ENCODE results near the gene NEK11. TPM values are rescaled to one million over a fixed set of nuclear protein-coding genes. Genes with fewer than 3 reads are reported as not detected.

The NEK11 gene
- total RNA-seq, 6 experiments from 2014 or later: 0.25 to 1.1 (median 0.88) TPM

DNA sequence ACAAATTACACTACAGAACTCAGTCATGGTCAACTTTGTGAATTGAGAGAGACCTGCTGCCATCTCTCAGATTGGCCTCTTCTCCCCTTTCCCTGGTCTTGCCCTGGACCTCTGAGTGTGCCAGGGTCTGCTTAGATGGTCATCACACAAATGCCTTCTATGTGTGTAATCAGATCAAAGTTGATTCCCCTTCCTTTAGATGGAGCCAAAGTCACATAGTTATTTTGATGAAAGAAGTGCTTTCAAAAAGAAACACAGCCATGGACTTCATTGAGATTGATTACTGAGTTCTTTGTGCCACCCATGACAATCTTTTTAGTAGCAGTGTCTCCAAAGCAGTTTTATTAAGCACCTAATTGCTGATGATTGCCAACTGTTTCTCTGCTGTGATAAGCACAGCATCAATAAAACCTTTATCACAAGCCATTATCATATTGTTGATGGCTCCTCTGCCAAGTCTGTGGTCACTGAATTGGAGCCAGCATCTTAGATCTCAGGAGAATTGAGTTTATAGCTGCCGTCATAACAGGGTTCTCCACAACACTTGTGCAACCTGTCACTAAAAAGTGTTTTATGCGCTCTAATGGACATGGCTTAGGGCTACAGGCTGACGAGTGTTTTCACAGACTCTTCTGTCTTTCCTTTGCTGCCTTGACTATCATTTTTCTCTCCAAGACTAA lies 205.2 kb downstream of the NEK11 start:
- intact Hi-C loops (cut with DNase I): no loop called here
- no peaks in the 10 kb centered on the region for H3K4me1 ChIP-seq
- TF ChIP-seq, protein P1, sequence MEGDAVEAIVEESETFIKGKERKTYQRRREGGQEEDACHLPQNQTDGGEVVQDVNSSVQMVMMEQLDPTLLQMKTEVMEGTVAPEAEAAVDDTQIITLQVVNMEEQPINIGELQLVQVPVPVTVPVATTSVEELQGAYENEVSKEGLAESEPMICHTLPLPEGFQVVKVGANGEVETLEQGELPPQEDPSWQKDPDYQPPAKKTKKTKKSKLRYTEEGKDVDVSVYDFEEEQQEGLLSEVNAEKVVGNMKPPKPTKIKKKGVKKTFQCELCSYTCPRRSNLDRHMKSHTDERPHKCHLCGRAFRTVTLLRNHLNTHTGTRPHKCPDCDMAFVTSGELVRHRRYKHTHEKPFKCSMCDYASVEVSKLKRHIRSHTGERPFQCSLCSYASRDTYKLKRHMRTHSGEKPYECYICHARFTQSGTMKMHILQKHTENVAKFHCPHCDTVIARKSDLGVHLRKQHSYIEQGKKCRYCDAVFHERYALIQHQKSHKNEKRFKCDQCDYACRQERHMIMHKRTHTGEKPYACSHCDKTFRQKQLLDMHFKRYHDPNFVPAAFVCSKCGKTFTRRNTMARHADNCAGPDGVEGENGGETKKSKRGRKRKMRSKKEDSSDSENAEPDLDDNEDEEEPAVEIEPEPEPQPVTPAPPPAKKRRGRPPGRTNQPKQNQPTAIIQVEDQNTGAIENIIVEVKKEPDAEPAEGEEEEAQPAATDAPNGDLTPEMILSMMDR (IDR thresholded peaks at IDR 0.05): no peak
- no peak for TF ChIP-seq POLR2A (IDR thresholded peaks at IDR 0.05)
- H3K9me3 ChIP-seq: no peaks in the 10 kb centered on the region
- no peaks in the 10 kb centered on the region for H3K36me3 ChIP-seq
- H3K27ac ChIP-seq: no peak overlapping the region
- ATAC-seq (no peak), DNase-seq (no peak)
- no peak overlapping the region for H3K4me3 ChIP-seq
- WGBS (ENCODE audit: insufficient coverage, low coverage, low lambda C conversion rate, missing lambda C conversion rate): 75% methylated on average over 3 of the region's 3 CpGs
- no peaks in the 10 kb centered on the region for H3K27me3 ChIP-seq

DNA sequence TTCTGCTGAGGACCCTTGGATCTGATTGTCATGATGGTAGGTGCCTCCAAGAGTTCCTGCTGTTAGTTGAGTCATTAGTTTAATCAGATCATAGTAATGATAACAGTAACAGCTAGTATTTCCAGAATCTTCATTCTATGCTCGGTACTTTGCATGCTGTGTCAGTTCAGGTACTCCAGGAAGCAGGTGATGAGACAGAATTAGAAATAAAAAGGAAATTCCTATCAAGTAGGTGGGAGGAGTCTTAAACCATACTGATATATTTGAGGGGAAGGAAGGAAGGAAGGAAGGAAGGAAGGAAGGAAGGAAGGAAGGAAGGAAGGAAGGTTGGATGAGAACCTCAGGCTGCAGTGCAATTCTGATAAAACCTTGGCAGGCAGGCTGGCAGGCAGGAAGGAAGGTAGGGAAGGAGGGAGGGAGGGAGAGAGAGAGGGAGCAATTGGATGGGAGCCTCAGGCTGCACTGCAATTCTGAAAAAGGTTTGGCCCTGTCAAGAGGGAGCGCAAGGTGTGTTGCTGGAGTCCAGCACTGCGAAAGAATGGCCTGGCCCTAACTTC lies 206.1 kb downstream of the NEK11 start:
- intact Hi-C loops (cut with DNase I): no loop called here
- Histone ChIP-seq H3K4me1 (no peaks in the 10 kb centered on the region), H3K36me3 (no peaks in the 10 kb centered on the region), H3K4me3 (no peak overlapping the region), H3K9me3 (no peaks in the 10 kb centered on the region), H3K27ac (no peak overlapping the region), H3K27me3 (no peaks in the 10 kb centered on the region)
- no peak for ATAC-seq
- DNase-seq: no peak
- 97% methylated on average over 3 of the region's 3 CpGs for WGBS (ENCODE audit: insufficient coverage, low coverage, low lambda C conversion rate, missing lambda C conversion rate)
- no peak for TF ChIP-seq POLR2A (IDR thresholded peaks at IDR 0.05)
- TF ChIP-seq, protein P1 (IDR thresholded peaks at IDR 0.05): no peak

DNA sequence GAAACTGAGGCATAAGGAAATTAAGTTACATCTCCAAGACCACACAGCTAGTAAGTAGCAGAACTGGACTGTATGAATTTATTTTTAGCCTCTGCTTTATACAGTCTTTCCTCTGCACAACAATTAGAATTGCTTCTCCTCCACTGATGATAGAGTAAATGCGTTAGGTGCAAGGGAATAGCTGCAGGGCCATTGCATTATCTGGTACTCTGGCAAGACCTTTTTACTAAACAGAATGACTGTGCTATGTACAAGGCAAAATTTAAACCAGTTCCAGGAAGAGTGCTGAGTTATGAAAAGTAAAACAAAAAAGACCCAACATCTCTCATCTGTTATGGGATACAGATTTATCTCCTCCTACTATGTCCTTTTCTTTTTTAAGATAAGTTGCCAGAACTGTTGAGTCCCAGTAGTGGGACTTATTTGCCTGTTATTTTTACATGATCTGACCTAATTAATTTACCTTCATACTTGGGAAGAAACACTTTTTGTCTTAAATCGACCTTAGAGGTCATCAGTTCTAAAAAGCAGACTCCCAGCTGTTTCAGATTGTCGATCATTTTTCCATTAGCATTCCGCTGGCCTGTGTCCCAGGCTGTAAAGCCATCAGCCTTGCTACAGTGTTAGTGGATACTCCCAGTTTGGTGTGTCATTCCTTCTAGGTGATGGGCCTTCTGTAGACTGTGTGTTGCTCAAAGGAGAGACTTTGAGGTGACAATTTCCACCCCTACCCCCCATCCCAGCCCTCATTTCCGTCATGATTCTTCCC lies 207.4 kb downstream of the NEK11 start:
- H3K27me3 ChIP-seq: no peaks in the 10 kb centered on the region
- 83% methylated on average over 5 of the region's 5 CpGs for WGBS (ENCODE audit: insufficient coverage, low coverage, low lambda C conversion rate, missing lambda C conversion rate)
- no peak overlapping the region for H3K27ac ChIP-seq
- no peaks in the 10 kb centered on the region for H3K4me1 ChIP-seq
- H3K4me3 ChIP-seq: no peak overlapping the region
- ATAC-seq (no peak), DNase-seq (no peak)
- H3K9me3 ChIP-seq: no peaks in the 10 kb centered on the region
- no peak for TF ChIP-seq POLR2A (IDR thresholded peaks at IDR 0.05)
- TF ChIP-seq, protein P1 (IDR thresholded peaks at IDR 0.05): no peak
- intact Hi-C loops (cut with DNase I): no loop called here
- no peaks in the 10 kb centered on the region for H3K36me3 ChIP-seq

DNA sequence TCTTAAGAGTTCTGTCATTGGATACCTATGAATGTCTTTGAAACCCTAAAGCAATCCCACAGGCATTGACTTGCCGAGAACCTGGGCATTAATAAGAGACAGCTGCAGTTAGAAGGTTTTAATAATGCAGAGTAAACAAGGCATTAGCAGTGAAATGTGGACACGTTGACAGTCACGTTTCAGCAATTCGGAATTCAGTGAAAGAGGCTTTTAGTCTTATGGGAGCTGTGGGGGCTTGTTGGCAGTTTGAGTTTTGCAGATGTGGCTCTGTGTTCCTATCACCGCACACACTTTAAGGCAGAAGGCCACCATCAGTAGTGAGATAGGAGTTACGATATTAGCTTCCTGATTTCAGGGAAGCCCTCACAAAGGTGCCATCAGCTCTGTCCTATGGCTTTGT lies 209.7 kb downstream of the NEK11 start:
- no peak for DNase-seq
- Histone ChIP-seq H3K27me3 (no peaks in the 10 kb centered on the region), H3K36me3 (no peaks in the 10 kb centered on the region), H3K4me3 (no peak overlapping the region), H3K4me1 (no peaks in the 10 kb centered on the region), H3K9me3 (no peaks in the 10 kb centered on the region), H3K27ac (no peak overlapping the region)
- WGBS (ENCODE audit: insufficient coverage, low coverage, low lambda C conversion rate, missing lambda C conversion rate): 67% methylated on average over 4 of the region's 6 CpGs
- no peak for ATAC-seq
- no peak for TF ChIP-seq POLR2A (IDR thresholded peaks at IDR 0.05)
- TF ChIP-seq, protein P1 (IDR thresholded peaks at IDR 0.05): no peak
- intact Hi-C loops (cut with DNase I): no loop called here
